ENCODE measurements around the gene NUDT16. TPM values are rescaled to one million over a fixed set of nuclear protein-coding genes. Genes with fewer than 3 reads are reported as not detected.

Gene NUDT16
- total and polyA plus RNA-seq, 9 of the 15 experiments (the other 6 are each of a cell fraction or from before 2014, with no cell fraction given): 1.5 to 11.4 (median 7.6) TPM

GRCh38 chr3:131381445-131382291 lies at the start of gene NUDT16 (continued):
- TF ChIP-seq EP400 (IDR thresholded peaks at IDR 0.05): peak; percentile 85
- no peak for TF ChIP-seq ARNT (IDR thresholded peaks at IDR 0.05)
- TF ChIP-seq GATA2 (CRISPR knock-in tag; IDR thresholded peaks at IDR 0.05): no peak
- no peak for TF ChIP-seq POLR2AphosphoS2 (IDR thresholded peaks at IDR 0.05; ENCODE audit: low read length)
- TF ChIP-seq HMG20B (CRISPR knock-in tag; IDR thresholded peaks at IDR 0.05): no peak
- TF ChIP-seq DLX4 (CRISPR knock-in tag; IDR thresholded peaks at IDR 0.05): no peak
- no peak for TF ChIP-seq PTBP1 (IDR thresholded peaks at IDR 0.05; ENCODE audit: low read depth, low read length)
- no peak for TF ChIP-seq CCAR2 (IDR thresholded peaks at IDR 0.05; ENCODE audit: low read depth, low read length)
- no peak for TF ChIP-seq ZNF551 (CRISPR knock-in tag; IDR thresholded peaks at IDR 0.05)
- no peak for TF ChIP-seq MCM5 (IDR thresholded peaks at IDR 0.05; ENCODE audit: low read depth)
- TF ChIP-seq NFATC3 (IDR thresholded peaks at IDR 0.05): no peak
- TF ChIP-seq ZNF217 (CRISPR knock-in tag; IDR thresholded peaks at IDR 0.05): no peak
- no peak for TF ChIP-seq TCFL5 (CRISPR knock-in tag; conservative IDR thresholded peaks at IDR 0.05)
- TF ChIP-seq SMARCC2 (IDR thresholded peaks at IDR 0.05; ENCODE audit: low read depth): no peak
- no peak for TF ChIP-seq ZFP36 (IDR thresholded peaks at IDR 0.05; ENCODE audit: low read depth, low read length, partially characterized antibody)
- no peak for TF ChIP-seq ZNF75A (CRISPR knock-in tag; IDR thresholded peaks at IDR 0.05)
- TF ChIP-seq PHB2 (IDR thresholded peaks at IDR 0.05; ENCODE audit: low read depth): no peak
- no peak for TF ChIP-seq CHAMP1 (IDR thresholded peaks at IDR 0.05)
- no peak for TF ChIP-seq ZNF165 (CRISPR knock-in tag; IDR thresholded peaks at IDR 0.05; ENCODE audit: borderline replicate concordance)
- no peak for TF ChIP-seq HMGXB4 (CRISPR knock-in tag; IDR thresholded peaks at IDR 0.05)
- no peak for TF ChIP-seq ZNF175 (CRISPR knock-in tag; IDR thresholded peaks at IDR 0.05; ENCODE audit: low read depth)
- no peak for TF ChIP-seq ARID3A (IDR thresholded peaks at IDR 0.05; ENCODE audit: borderline replicate concordance, low read depth, low read length)
- TF ChIP-seq CHCHD3 (CRISPR knock-in tag; IDR thresholded peaks at IDR 0.05): no peak
- TF ChIP-seq SAFB2 (IDR thresholded peaks at IDR 0.05; ENCODE audit: borderline replicate concordance, low read depth, low read length, severe bottlenecking): no peak
- no peak for TF ChIP-seq TRIM28 (IDR thresholded peaks at IDR 0.05)

Measured in K562 (cell line).